ENCODE data around the gene COL9A1. TPM values are rescaled to one million over a fixed set of nuclear protein-coding genes. Genes with fewer than 3 reads are reported as not detected.
"Not testable (repeated sequence)": the region's sequence is repeated elsewhere in the genome, so short reads cannot be mapped to it uniquely, and the experiment has no call there.

Gene COL9A1
- total RNA-seq: 1 to 10 TPM in 1 of 2 donors, under 1 TPM in 1; 0.09 to 9.4 TPM

DNA sequence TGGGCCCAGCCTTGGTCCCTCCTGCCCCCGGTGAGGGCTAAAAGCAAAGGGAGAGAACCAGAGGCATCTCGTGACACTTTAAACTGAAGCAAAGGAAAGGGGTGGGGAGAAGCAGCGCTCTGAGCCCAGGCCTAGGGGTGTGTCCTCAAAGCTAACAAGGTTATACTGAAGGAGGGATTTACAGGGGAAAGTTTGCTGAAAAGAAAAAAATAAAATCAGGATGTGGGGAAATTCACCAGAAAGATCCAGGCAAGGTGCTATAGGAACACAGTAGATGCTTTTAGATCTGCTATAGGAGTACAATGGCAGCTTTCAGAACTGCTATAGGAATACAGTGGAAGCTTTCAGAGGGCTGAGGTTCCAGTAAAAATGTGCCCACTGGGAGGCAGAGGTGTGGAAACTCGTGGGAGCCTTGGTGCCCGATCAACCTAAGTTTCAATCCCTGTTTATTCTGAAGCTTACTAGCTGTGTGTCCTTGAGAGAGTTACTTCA, at the start of gene COL9A1:
TSS of gene COL9A1 (minus strand) at position 51 of the 492 bp plus-strand sequence. CDS start 160 bp downstream, outside the sequence.
- 55% methylated on average over 5 of the region's 5 CpGs for WGBS
- H3K27ac ChIP-seq: no peak within 1 kb of the TSS
- H3K27me3 ChIP-seq (replicated peaks; ENCODE audit: insufficient read depth): no peaks in the 10 kb centered on the region
- TF ChIP-seq, protein P1, sequence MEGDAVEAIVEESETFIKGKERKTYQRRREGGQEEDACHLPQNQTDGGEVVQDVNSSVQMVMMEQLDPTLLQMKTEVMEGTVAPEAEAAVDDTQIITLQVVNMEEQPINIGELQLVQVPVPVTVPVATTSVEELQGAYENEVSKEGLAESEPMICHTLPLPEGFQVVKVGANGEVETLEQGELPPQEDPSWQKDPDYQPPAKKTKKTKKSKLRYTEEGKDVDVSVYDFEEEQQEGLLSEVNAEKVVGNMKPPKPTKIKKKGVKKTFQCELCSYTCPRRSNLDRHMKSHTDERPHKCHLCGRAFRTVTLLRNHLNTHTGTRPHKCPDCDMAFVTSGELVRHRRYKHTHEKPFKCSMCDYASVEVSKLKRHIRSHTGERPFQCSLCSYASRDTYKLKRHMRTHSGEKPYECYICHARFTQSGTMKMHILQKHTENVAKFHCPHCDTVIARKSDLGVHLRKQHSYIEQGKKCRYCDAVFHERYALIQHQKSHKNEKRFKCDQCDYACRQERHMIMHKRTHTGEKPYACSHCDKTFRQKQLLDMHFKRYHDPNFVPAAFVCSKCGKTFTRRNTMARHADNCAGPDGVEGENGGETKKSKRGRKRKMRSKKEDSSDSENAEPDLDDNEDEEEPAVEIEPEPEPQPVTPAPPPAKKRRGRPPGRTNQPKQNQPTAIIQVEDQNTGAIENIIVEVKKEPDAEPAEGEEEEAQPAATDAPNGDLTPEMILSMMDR (IDR thresholded peaks at IDR 0.05): no peak
- TF ChIP-seq POLR2A (IDR thresholded peaks at IDR 0.05): no peak
- TF ChIP-seq POLR2AphosphoS5 (IDR thresholded peaks at IDR 0.05): no peak
- intact Hi-C loops (cut with DNase I): no loop called here
- DNase-seq (ENCODE audit: low spot score): no peak
- H3K9me3 ChIP-seq: no peaks in the 10 kb centered on the region
- no peak within 1 kb of the TSS for H3K4me3 ChIP-seq
- no peaks in the 10 kb centered on the region for H3K36me3 ChIP-seq
- no peaks in the 10 kb centered on the region for H3K4me1 ChIP-seq (replicated peaks)

GRCh38 chr6:70351461-70351860, 48.6 kb upstream of the COL9A1 start:
- no peaks in the 10 kb centered on the region for H3K9me3 ChIP-seq
- DNase-seq (ENCODE audit: low spot score): no peak
- no peaks in the 10 kb centered on the region for H3K27me3 ChIP-seq (replicated peaks; ENCODE audit: insufficient read depth)
- H3K27ac ChIP-seq: no peak overlapping the region
- WGBS: 40% methylated on average over 4 of the region's 4 CpGs
- no peaks in the 10 kb centered on the region for H3K36me3 ChIP-seq
- intact Hi-C loops (cut with DNase I): no loop called here
- H3K4me3 ChIP-seq: no peak overlapping the region
- no peaks in the 10 kb centered on the region for H3K4me1 ChIP-seq (replicated peaks)
- no peak for TF ChIP-seq POLR2A (IDR thresholded peaks at IDR 0.05)

GRCh38 chr6:70345619-70346018, 42.7 kb upstream of the COL9A1 start:
- H3K27ac ChIP-seq: no peak overlapping the region
- intact Hi-C loops (cut with DNase I): no loop called here
- H3K4me1 ChIP-seq (replicated peaks): no peaks in the 10 kb centered on the region
- H3K4me3 ChIP-seq: no peak overlapping the region
- 31% methylated on average over 1 of the region's 1 CpG for WGBS
- DNase-seq (ENCODE audit: low spot score): no peak
- H3K36me3 ChIP-seq: no peaks in the 10 kb centered on the region
- H3K27me3 ChIP-seq (replicated peaks; ENCODE audit: insufficient read depth): no peaks in the 10 kb centered on the region
- H3K9me3 ChIP-seq: no peaks in the 10 kb centered on the region
- no peak for TF ChIP-seq POLR2AphosphoS5 (IDR thresholded peaks at IDR 0.05)

DNA sequence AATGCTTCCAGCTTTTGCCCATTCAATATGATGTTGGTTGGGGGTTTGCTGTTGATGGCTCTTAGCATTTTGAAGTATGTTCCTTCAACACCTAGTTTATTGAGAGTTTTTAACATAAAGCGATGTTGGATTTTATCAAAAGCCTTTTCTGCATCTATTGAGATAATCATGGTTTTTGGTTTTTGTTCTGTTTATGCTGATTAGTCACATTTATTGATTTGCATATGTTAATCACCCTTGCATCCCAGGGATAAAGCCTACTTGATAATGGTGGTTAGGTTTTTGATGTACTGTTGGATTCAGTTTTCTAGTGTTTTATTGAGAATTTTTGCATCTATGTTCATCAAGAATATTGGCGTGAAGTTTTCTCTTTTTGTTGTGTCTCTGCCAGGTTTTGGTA, 40.4 kb upstream of the COL9A1 start:
- Histone ChIP-seq H3K36me3 (no peaks in the 10 kb centered on the region), H3K9me3 (no peaks in the 10 kb centered on the region), H3K27me3 (replicated peaks; ENCODE audit: insufficient read depth) (no peaks in the 10 kb centered on the region), H3K4me1 (replicated peaks) (no peaks in the 10 kb centered on the region), H3K27ac (no peak overlapping the region), H3K4me3 (no peak overlapping the region)
- intact Hi-C loops (cut with DNase I): no loop called here
- TF ChIP-seq, protein P1 (IDR thresholded peaks at IDR 0.05): no peak
- no peak for TF ChIP-seq POLR2A (IDR thresholded peaks at IDR 0.05)
- TF ChIP-seq POLR2AphosphoS5 (IDR thresholded peaks at IDR 0.05): no peak
- DNase-seq (ENCODE audit: low spot score): no peak
- 80% methylated on average over 2 of the region's 2 CpGs for WGBS

- WGBS: 95% methylated on average over 2 of the region's 2 CpGs
- intact Hi-C loops (cut with DNase I); H3K4me1 ChIP-seq (replicated peaks); H3K36me3 ChIP-seq; DNase-seq (ENCODE audit: low spot score); H3K27me3 ChIP-seq (replicated peaks; ENCODE audit: insufficient read depth); H3K4me3 ChIP-seq; H3K9me3 ChIP-seq; H3K27ac ChIP-seq: not testable (repeated sequence)
Measured at GRCh38 chr6:70339810-70340209, 36.9 kb upstream of the COL9A1 start.

GRCh38 chr6:70338775-70339174, 35.9 kb upstream of the COL9A1 start:
- H3K4me1 ChIP-seq (replicated peaks): no peaks in the 10 kb centered on the region
- intact Hi-C loops (cut with DNase I): no loop called here

More at GRCh38 chr6:70338775-70339174, 35.9 kb upstream of the COL9A1 start:
- Histone ChIP-seq H3K27ac (no peak overlapping the region), H3K4me3 (no peak overlapping the region), H3K27me3 (replicated peaks; ENCODE audit: insufficient read depth) (no peaks in the 10 kb centered on the region), H3K9me3 (no peaks in the 10 kb centered on the region), H3K36me3 (no peaks in the 10 kb centered on the region)
- no peak for DNase-seq (ENCODE audit: low spot score)
- TF ChIP-seq POLR2A (IDR thresholded peaks at IDR 0.05): no peak
- TF ChIP-seq, protein P1 (IDR thresholded peaks at IDR 0.05): no peak
- TF ChIP-seq POLR2AphosphoS5 (IDR thresholded peaks at IDR 0.05): no peak

Measured in prostate gland (tissue), 2 donors.